IMR-90 (cell line): ENCODE data around the gene CLDN9. TPM values are rescaled to one million over a fixed set of nuclear protein-coding genes. Genes with fewer than 3 reads are reported as not detected.

Source experiments
- ATAC-seq: fragments of 200-7000 bp; cut with Tn5 transposase; 2 replicates; pipeline ENCODE4 v1.9.1; 2020; ENCODE audit warnings: low read depth, mild to moderate bottlenecking, moderate library complexity
- BruUV-seq: library from RNA; stranded (reverse); fragments of 400-500 nt; replicated peaks from 2 replicates; lab custom pipeline; 2021; lab: Mats Ljungman, UMichigan
- CTCF ChIA-PET: fragments of 300-600 bp; formaldehyde crosslinking; extraction: SDS; loops from one replicate; lab custom pipeline; 2021; ENCODE audit warnings: antibody characterized with exemption; lab: Yijun Ruan, JAX
- POLR2A ChIA-PET: fragments of 300-600 bp; sonication (Branson Sonifier 250); formaldehyde crosslinking; loops from one replicate; lab custom pipeline; 2022; ENCODE audit warnings: antibody characterized with exemption; ENCODE audit not compliant: unreplicated experiment; lab: Charles Lee
- DNase-seq: peaks from one replicate; pipeline ENCODE4 v3.0.0; 2013
- H2AFZ ChIP-seq: replicated peaks from 2 replicates; pipeline ENCODE3; 2013; ENCODE audit warnings: low read length, mild to moderate bottlenecking; ENCODE audit not compliant: poor library complexity
- H2AK5ac ChIP-seq: 2 replicates; pipeline ENCODE4 v1.6.1; 2013; ENCODE audit warnings: low read depth, low read length, inconsistent platforms
- H2AK9ac ChIP-seq: replicated peaks from 2 replicates; pipeline ENCODE3; 2013; ENCODE audit warnings: mild to moderate bottlenecking, low read depth, low read length, moderate library complexity; ENCODE audit not compliant: poor library complexity
- H2BK120ac ChIP-seq: 2 replicates; pipeline ENCODE4 v1.6.1; 2013; ENCODE audit warnings: low read depth, low read length, inconsistent platforms
- H2BK15ac ChIP-seq: 3 replicates; pipeline ENCODE4 v1.6.1; 2013; ENCODE audit warnings: low read depth, low read length, inconsistent platforms
- H2BK20ac ChIP-seq: 2 replicates; pipeline ENCODE4 v1.6.1; 2013; ENCODE audit warnings: low read depth, mild to moderate bottlenecking, inconsistent platforms, low read length, moderate library complexity
- H2BK5ac ChIP-seq: 2 replicates; pipeline ENCODE4 v1.6.1; 2013; ENCODE audit warnings: mild to moderate bottlenecking, low read depth, low read length, inconsistent platforms; ENCODE audit not compliant: poor library complexity, severe bottlenecking
- H3K14ac ChIP-seq: replicated peaks from 2 replicates; pipeline ENCODE4 v1.6.1; 2013; ENCODE audit warnings: low read depth, low read length, inconsistent platforms
- H3K18ac ChIP-seq: 2 replicates; pipeline ENCODE4 v1.6.1; 2013; ENCODE audit warnings: low read depth, low read length, control low read depth
- H3K23ac ChIP-seq: 2 replicates; pipeline ENCODE4 v1.6.1; 2013; ENCODE audit warnings: low read depth, low read length, inconsistent platforms
- H3K27ac ChIP-seq: 2 replicates; pipeline ENCODE4 v1.5.1; 2013; ENCODE audit warnings: mild to moderate bottlenecking, control low read depth, low read length; ENCODE audit not compliant: insufficient read depth
- H3K27me3 ChIP-seq: 2 replicates; pipeline ENCODE4 v1.6.1; 2013; ENCODE audit warnings: low read length; ENCODE audit not compliant: control insufficient read depth, insufficient read depth
- H3K36me3 ChIP-seq: 2 replicates; pipeline ENCODE4 v1.6.1; 2013; ENCODE audit warnings: low read length, mixed read lengths; ENCODE audit not compliant: control insufficient read depth, insufficient read depth
- H3K4ac ChIP-seq: 2 replicates; pipeline ENCODE4 v1.6.1; 2013; ENCODE audit warnings: low read depth, low read length, inconsistent platforms
- H3K4me1 ChIP-seq: 2 replicates; pipeline ENCODE4 v1.6.1; 2013; ENCODE audit warnings: low read length, mixed read lengths; ENCODE audit not compliant: control insufficient read depth, insufficient read depth
- H3K4me2 ChIP-seq: 2 replicates; pipeline ENCODE4 v1.6.1; 2013; ENCODE audit warnings: low read depth, mild to moderate bottlenecking, control low read depth, low read length, moderate library complexity
- H3K4me3 ChIP-seq: 2 replicates; pipeline ENCODE4 v1.5.1; 2013; ENCODE audit warnings: low read depth, mild to moderate bottlenecking, control low read depth, low read length, moderate library complexity; ENCODE audit not compliant: insufficient read depth
- H3K56ac ChIP-seq: 2 replicates; pipeline ENCODE4 v1.6.1; 2013; ENCODE audit warnings: low read length, inconsistent platforms; ENCODE audit not compliant: insufficient read depth; ENCODE audit errors: extremely low read depth
- H3K79me1 ChIP-seq, 2 experiments: 2 replicates each; pipeline ENCODE4 v1.6.1; 2013; ENCODE audit warnings: low read length in 2 of 2, inconsistent platforms in 1 of 2, low read depth in 1 of 2
- H3K9ac ChIP-seq: 2 replicates; pipeline ENCODE4 v1.6.1; 2013; ENCODE audit warnings: low read depth, low read length, control low read depth
- H3K9me1 ChIP-seq: 2 replicates; pipeline ENCODE4 v1.6.1; 2013; ENCODE audit warnings: low read length, inconsistent platforms; ENCODE audit not compliant: insufficient read depth
- H3K9me3 ChIP-seq: 2 replicates; pipeline ENCODE4 v1.6.1; 2013; ENCODE audit warnings: low read length; ENCODE audit not compliant: control insufficient read depth, insufficient read depth
- H4K20me1 ChIP-seq: 2 replicates; pipeline ENCODE4 v1.6.1; 2013; ENCODE audit warnings: low read length, inconsistent platforms; ENCODE audit not compliant: insufficient read depth
- H4K5ac ChIP-seq: 2 replicates; pipeline ENCODE4 v1.6.1; 2013; ENCODE audit warnings: mild to moderate bottlenecking, low read depth, low read length, control low read depth
- H4K8ac ChIP-seq, 2 experiments: 2 replicates each; pipeline ENCODE4 v1.6.1; 2013; ENCODE audit warnings: low read depth in 2 of 2, low read length in 2 of 2, control low read depth in 1 of 2, inconsistent platforms in 1 of 2
- H4K91ac ChIP-seq: 2 replicates; pipeline ENCODE4 v1.6.1; 2013; ENCODE audit warnings: low read depth, low read length, inconsistent platforms; ENCODE audit not compliant: insufficient read depth
- CHD1 ChIP-seq: IDR thresholded peaks from 2 replicates; pipeline ENCODE4 v1.6.1; 2012; ENCODE audit warnings: low read depth, low read length, improper control_type of control experiment
- WGBS, 2 experiments: methylation state at CpG; one replicate each; pipeline versions ENCODE4 v1.1.5 to v1.1.7; 2013; ENCODE audit warnings: missing lambda C conversion rate in 2 of 2; ENCODE audit not compliant: insufficient read length in 1 of 2; ENCODE audit errors: extremely low coverage in 2 of 2; 5-methylcytosine and 5-hydroxymethylcytosine counted together
- dilution Hi-C: fragments of 300-500 bp; cut with HindIII; formaldehyde crosslinking; loops from one replicate; pipeline ENCODE4 v1.14.3; 2018; ENCODE audit warnings: low sequenced_read_pairs; ENCODE audit not compliant: unreplicated experiment
- in situ Hi-C: fragments of 300-500 bp; cut with MboI; formaldehyde crosslinking; loops from 3 replicates; pipeline ENCODE4 v1.14.3; 2019; ENCODE audit warnings: low sequenced_read_pairs, inconsistent platforms, mixed read lengths
- intact Hi-C: fragments of 100-400 bp; cut with micrococcal nuclease; formaldehyde crosslinking; loops from 2 replicates; pipeline ENCODE4 v1.10.0; 2022
- polyA plus RNA-seq, 3 experiments: library from polyadenylated mRNA; depleted of rRNA; stranded (reverse); fragments of >200 nt; gene quantifications; 2 replicates each; pipeline ENCODE4 v1.2.3, GENCODE V29; 2012; ENCODE audit warnings: low replicate concordance in 1 of 3
- total RNA-seq: library from RNA; depleted of rRNA; stranded (reverse); fragments of >200 nt; gene quantifications from 2 replicates; pipeline ENCODE4 v1.2.3, GENCODE V29; 2012

Gene CLDN9
- total and polyA plus RNA-seq, 2 of the 4 experiments (the other 2 are of a cell fraction), result 0.05 TPM; not detected in 1

DNA sequence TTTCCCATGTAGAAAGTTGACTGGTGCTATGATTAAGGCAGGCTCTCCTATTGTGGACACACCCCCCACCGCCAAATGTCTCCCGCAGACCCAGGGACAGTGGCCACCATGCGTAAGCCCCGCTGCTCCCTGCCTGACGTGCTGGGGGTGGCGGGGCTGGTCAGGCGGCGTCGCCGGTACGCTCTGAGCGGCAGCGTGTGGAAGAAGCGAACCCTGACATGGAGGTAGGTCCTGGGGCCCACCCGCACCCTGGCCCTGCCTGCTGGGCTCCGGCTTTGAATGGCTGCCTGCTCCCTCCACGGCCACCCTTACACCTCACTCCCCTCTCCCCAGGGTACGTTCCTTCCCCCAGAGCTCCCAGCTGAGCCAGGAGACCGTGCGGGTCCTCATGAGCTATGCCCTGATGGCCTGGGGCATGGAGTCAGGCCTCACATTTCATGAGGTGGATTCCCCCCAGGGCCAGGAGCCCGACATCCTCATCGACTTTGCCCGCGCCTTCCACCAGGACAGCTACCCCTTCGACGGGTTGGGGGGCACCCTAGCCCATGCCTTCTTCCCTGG lies 37.3 kb downstream of the CLDN9 start:
- Histone ChIP-seq H3K9me3 (no peaks in the 10 kb centered on the region; the same call in 1 of the 2 replicates), H3K9me1 (peaks cover 3% of the 10 kb centered on the region; the same call in 1 of the 2 replicates), H4K8ac (no peak overlapping the region), H3K4me2 (no peak overlapping the region), H3K9ac (no peak overlapping the region), H3K27ac (no peak overlapping the region), H2BK20ac (no peak overlapping the region), H2BK120ac (no peak overlapping the region), H4K5ac (no peak overlapping the region), H3K4me1 (no peaks in the 10 kb centered on the region; the same call in 1 of the 2 replicates), H2AFZ (no peak overlapping the region), H3K79me1 (no peaks in the 10 kb centered on the region), H3K56ac (no peak overlapping the region), H2AK9ac (no peak overlapping the region), H4K91ac (no peak overlapping the region), H2BK15ac (no peak overlapping the region), H3K14ac (no peak overlapping the region), H4K20me1 (no peaks in the 10 kb centered on the region), H3K36me3 (no peaks in the 10 kb centered on the region), H3K4ac (no peak overlapping the region), H3K23ac (no peak overlapping the region), H2AK5ac (no peak overlapping the region), H3K27me3 (peaks cover 52% of the 10 kb centered on the region), H3K18ac (no peak overlapping the region), H3K4me3 (no peak overlapping the region), H2BK5ac (no peak overlapping the region)
- no peak for ATAC-seq
- intact Hi-C loops (no loop called here), in situ Hi-C loops (no loop called here), dilution Hi-C loops (no loop called here)
- POLR2A ChIA-PET, result no interaction called here
- CTCF ChIA-PET, result no interaction called here
- no peak for DNase-seq
- no TSS peak for BruUV-seq
- TF ChIP-seq CHD1, result no peak
- 76% methylated on average over 16 of the region's 26 CpGs; no CpG with 5 or more reads in 1 of the 2 experiments for WGBS, 2 experiments
